Esophagus muscularis mucosa (tissue), 4 donors: ENCODE data around the gene NTRK2. TPM values are rescaled to one million over a fixed set of nuclear protein-coding genes. Genes with fewer than 3 reads are reported as not detected.

Experiments
- DNase-seq: peaks from one replicate; pipeline ENCODE4 v3.0.0-alpha.2; 2017; ENCODE audit errors: extremely low spot score
- H3K27ac ChIP-seq, 4 donors: fragments of 200-600 bp; sonication (generic); replicated peaks in 1 of 4; 1 replicate in 3 of 4; 2 replicates in 1 of 4; pipeline ENCODE4 v1.5.1; 2016 to 2019; ENCODE audit warnings: mild to moderate bottlenecking in 1 of 4
- H3K27me3 ChIP-seq, 4 donors: fragments of 200-600 bp; sonication (generic); one replicate each; pipeline versions ENCODE4 v1.5.1 to v1.6.0; 2016 to 2019
- H3K36me3 ChIP-seq, 4 donors: fragments of 200-600 bp; sonication (generic); one replicate each; pipeline ENCODE4 v1.5.1; 2016 to 2019
- H3K4me1 ChIP-seq, 4 donors: fragments of 200-600 bp; sonication (generic); one replicate each; pipeline ENCODE4 v1.5.1; 2016 to 2019
- H3K4me3 ChIP-seq, 4 donors: fragments of 200-600 bp; sonication (generic); 1 replicate in 2 of 4; 2 replicates in 2 of 4; pipeline ENCODE4 v1.5.1; 2016 to 2019; ENCODE audit warnings: mild to moderate bottlenecking in 4 of 4, moderate library complexity in 1 of 4
- H3K9me3 ChIP-seq, 4 donors: fragments of 200-600 bp; sonication (generic); 1 replicate in 3 of 4; 2 replicates in 1 of 4; pipeline ENCODE4 v1.5.1; 2016 to 2019
- CTCF ChIP-seq, 3 experiments: fragments of 200-600 bp in 2 of 3; fragments of 450-650 bp in 1 of 3; sonication (generic) in 2 of 3; IDR thresholded peaks; one replicate each; pipeline ENCODE4 v1.5.1; 2017 to 2019; ENCODE audit warnings: antibody characterized with exemption in 3 of 3, mild to moderate bottlenecking in 2 of 3, moderate library complexity in 1 of 3
- EP300 ChIP-seq: sonication (generic); formaldehyde crosslinking; IDR thresholded peaks from one replicate; pipeline ENCODE4 v1.6.1; 2017; ENCODE audit warnings: antibody characterized with exemption
- POLR2A ChIP-seq: fragments of 450-650 bp; IDR thresholded peaks from one replicate; pipeline ENCODE4 v1.6.1; 2017; ENCODE audit warnings: antibody characterized with exemption, moderate library complexity, mild to moderate bottlenecking, low read depth
- POLR2AphosphoS5 ChIP-seq, 2 donors: sonication (generic); formaldehyde crosslinking; IDR thresholded peaks; one replicate each; pipeline ENCODE4 v1.6.1; 2017; ENCODE audit warnings: antibody characterized with exemption in 2 of 2
- WGBS: methylation state at CpG from one replicate; pipeline ENCODE4 v1.1.5; 2018; 5-methylcytosine and 5-hydroxymethylcytosine counted together
- intact Hi-C: fragments of 100-400 bp; cut with DNase I; formaldehyde crosslinking; loops from one replicate; pipeline ENCODE4 v1.15.1; 2023
- total RNA-seq, 4 donors: library from RNA; depleted of rRNA; stranded (reverse); fragments of >200 nt; gene quantifications; one replicate each; pipeline versions ENCODE4 v1.1.0 to v1.2.1, GENCODE V29; 2016

Gene NTRK2
- total RNA-seq, 4 donors from 2014 or later, result 1.2 to 6.3 (median 5.5) TPM

- no peak for DNase-seq
- no peaks in the 10 kb centered on the region for H3K36me3 ChIP-seq
- no peaks in the 10 kb centered on the region for H3K27me3 ChIP-seq
- 77% methylated on average over 5 of the region's 5 CpGs for WGBS
- H3K27ac ChIP-seq, result no peak overlapping the region
- no peak for TF ChIP-seq POLR2A
- intact Hi-C loops, result no loop called here
- no peaks in the 10 kb centered on the region for H3K4me1 ChIP-seq
- peaks cover 0 to 6% (median 0%) of the 10 kb centered on the region in 4 donors for H3K9me3 ChIP-seq
- no peak overlapping the region for H3K4me3 ChIP-seq
These were observed 10.2 kb upstream of the NTRK2 start for GRCh38 chr9:84659313-84659712.

- intact Hi-C loops, result no loop called here
- no peak for DNase-seq
- Histone ChIP-seq H3K4me3 (no peak overlapping the region), H3K9me3 (peaks cover 0 to 6% (median 0%) of the 10 kb centered on the region in 4 donors), H3K36me3 (no peaks in the 10 kb centered on the region), H3K27ac (no peak overlapping the region), H3K4me1 (no peaks in the 10 kb centered on the region), H3K27me3 (no peaks in the 10 kb centered on the region)
- TF ChIP-seq CTCF (IDR thresholded peaks at IDR 0.05), result no peak
- TF ChIP-seq POLR2A, result no peak
- WGBS, result 85% methylated on average over 1 of the region's 1 CpG
These were observed 9.8 kb upstream of the NTRK2 start for GRCh38 chr9:84659773-84660172.

- Histone ChIP-seq H3K27ac (no peak overlapping the region), H3K4me3 (peak overlapping the region; percentile 47 to 53 (median 52)), H3K27me3 (peaks cover 0 to 51% (median 20%) of the 10 kb centered on the region in 4 donors), H3K9me3 (peaks cover 0 to 6% (median 0%) of the 10 kb centered on the region in 4 donors), H3K36me3 (no peaks in the 10 kb centered on the region), H3K4me1 (peaks cover 18 to 36% (median 34%) of the 10 kb centered on the region in 4 donors)
- intact Hi-C loops, result no loop called here
- TF ChIP-seq CTCF (IDR thresholded peaks at IDR 0.05), result peak in 2 of 3 experiments; percentile 10 to 30
- no peak for TF ChIP-seq POLR2AphosphoS5 (IDR thresholded peaks at IDR 0.05)
- DNase-seq, result no peak
- WGBS, result 6% methylated on average over 26 of the region's 27 CpGs
These were observed 1.8 kb upstream of the NTRK2 start for GRCh38 chr9:84667571-84668195.

- no peak for TF ChIP-seq POLR2AphosphoS5 (IDR thresholded peaks at IDR 0.05)
- TF ChIP-seq CTCF (IDR thresholded peaks at IDR 0.05), result peak in 2 of 3 experiments; percentile 36 to 53
- TF ChIP-seq EP300, result no peak
- no peak for TF ChIP-seq POLR2A
- Histone ChIP-seq H3K36me3 (no peaks in the 10 kb centered on the region), H3K27ac (peak overlapping the region in 1 of 4 donors; percentile 49), H3K27me3 (peaks cover 0 to 51% (median 20%) of the 10 kb centered on the region in 4 donors), H3K9me3 (peaks cover 0 to 6% (median 0%) of the 10 kb centered on the region in 4 donors), H3K4me3 (peak overlapping the region; percentile 47 to 53 (median 52)), H3K4me1 (peaks cover 18 to 36% (median 34%) of the 10 kb centered on the region in 4 donors)
- WGBS, result 1% methylated on average over 34 of the region's 76 CpGs
- no peak for DNase-seq
- intact Hi-C loops, result no loop called here
These were observed 1.1 kb upstream of the NTRK2 start for GRCh38 chr9:84668196-84669012.

GRCh38 chr9:84669013-84669287 is 579 bp upstream of the NTRK2 start:
- Histone ChIP-seq H3K9me3 (peaks cover 0 to 4% (median 0%) of the 10 kb centered on the region in 4 donors), H3K36me3 (no peaks in the 10 kb centered on the region), H3K4me3 (peak overlapping the region; percentile 47 to 53 (median 52)), H3K27ac (peak overlapping the region in 1 of 4 donors; percentile 55), H3K27me3 (peaks cover 0 to 51% (median 20%) of the 10 kb centered on the region in 4 donors), H3K4me1 (peaks cover 18 to 36% (median 34%) of the 10 kb centered on the region in 4 donors)
- 0% methylated on average over 7 of the region's 7 CpGs for WGBS
- no peak for TF ChIP-seq POLR2A
- TF ChIP-seq POLR2AphosphoS5 (IDR thresholded peaks at IDR 0.05), result no peak
- no peak for TF ChIP-seq CTCF (IDR thresholded peaks at IDR 0.05)
- no peak for TF ChIP-seq EP300
- no peak for DNase-seq
- intact Hi-C loops, result no loop called here
